Fibroblast of skin of scalp (primary cell): Measurements from ENCODE around the gene FKRP.
"Not testable (repeated sequence)": the region's sequence is repeated elsewhere in the genome, so short reads cannot be mapped to it uniquely, and the experiment has no call there.

Source experiments
- DNase-seq: peaks from one replicate; pipeline ENCODE4 v3.0.0-alpha.2; 2013

Gene FKRP

DNA sequence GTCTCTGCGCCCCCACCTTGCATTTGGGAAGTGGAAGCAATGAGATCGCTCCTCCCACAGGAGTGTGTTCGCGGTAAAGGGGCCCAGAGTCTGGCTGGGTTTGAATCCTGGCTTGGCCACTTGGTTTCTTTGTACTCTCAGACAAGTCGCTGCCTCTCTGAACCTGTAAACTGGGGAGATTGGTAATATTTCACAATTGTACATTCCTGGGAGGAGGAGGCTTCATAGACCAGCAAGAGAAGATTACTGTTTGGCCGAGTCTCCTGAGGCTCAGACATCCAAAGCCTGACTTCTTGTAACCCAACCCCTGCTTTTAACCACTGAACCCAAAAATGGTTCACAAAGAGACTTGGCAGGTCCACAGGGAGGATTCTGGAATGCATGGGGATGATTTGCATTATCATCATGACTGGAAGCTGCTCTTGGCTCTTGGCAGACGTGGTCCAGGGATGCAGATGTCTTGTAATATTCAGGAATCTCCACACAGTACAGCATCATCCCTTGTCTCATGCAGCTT, 14.0 kb downstream of the FKRP start:
- peak; percentile 99 for DNase-seq

DNA sequence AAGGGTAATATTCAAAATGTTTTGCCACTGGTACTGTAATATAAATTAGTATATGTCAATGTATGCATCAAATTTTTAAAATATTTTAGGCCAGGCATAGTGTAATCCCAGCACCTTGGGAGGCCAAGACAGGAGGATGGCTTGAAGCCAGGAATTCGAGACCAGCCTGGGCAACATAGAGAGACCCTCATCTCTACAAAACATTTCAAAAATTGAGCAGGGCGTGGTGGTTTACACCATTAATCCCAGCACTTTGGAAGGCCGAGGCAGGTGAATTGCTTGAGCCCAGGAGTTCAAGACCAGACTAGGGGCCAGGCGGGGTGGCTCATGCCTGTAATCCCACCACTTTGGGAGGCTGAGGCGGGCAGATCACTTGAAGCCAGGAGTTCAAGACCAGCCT, 14.5 kb downstream of the FKRP start:
- DNase-seq = no peak

DNA sequence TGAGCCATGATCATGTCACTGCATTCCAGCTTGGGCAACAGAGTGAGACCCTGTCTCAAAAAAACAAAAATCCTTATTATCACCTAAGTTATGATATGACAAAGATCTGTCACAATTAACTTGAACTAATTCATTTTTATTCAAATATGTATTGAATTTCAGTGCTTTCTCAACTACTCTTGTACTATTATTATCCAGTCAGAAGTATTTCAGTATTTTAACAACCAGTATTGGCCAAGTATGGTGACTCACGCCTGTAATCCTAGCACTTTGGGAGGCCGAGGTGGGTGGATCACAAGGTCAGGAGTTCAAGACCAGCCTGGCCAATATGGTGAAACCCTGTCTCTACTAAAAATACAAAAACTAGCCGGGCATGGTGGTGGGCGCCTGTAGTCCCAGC, 15.0 kb downstream of the FKRP start:
- DNase-seq = not testable (repeated sequence)

DNA sequence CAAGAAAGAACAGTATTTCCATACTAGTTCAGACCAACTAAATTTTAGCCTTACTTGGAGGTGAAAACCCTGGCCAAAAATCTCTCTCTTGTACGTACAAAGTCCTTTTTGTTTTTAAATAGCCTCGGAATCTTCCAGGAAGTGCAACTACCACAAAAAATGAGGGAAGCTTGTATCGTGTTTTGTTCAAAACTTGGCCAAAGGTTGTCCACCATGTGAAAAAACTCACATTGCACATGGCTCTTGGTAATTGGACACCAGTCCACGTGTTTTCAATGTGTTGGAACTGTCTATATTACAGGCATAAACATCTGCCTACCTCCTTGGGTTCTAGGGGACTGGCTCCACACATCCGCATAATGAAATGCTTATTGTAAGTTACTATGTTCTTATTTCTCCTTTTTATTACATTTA, 15.6 kb downstream of the FKRP start:
- peak; percentile 55 for DNase-seq

DNA sequence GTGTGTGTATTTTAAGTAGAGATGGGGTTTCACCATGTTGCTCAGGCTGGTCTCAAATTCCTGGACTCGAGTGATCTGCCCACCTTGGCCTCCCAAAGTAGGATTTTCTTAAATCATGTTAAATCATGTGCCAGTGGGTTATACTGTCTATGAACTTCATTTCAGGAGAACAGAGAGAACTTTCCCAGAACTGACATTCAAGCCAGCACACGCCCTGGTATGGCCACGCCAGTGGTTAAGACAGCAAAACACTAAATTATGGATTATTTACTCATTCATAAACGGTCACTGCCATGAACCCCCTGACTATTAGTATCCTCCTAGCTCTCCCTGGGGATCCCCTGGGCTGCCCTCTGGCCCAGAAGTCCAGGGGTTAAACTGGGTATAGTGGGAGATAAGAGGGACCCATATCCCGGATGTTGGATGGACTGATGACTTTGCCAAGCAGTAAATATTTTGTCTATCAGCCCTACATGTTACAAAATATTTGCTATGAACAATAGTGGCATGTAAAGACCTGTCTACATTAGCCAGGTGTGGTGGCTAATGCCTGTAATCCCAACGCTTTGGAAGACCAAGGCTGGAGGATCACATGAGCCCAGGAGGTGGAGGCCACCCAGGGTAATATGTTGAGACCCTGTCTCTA, 16.5 kb downstream of the FKRP start:
- no peak for DNase-seq

DNA sequence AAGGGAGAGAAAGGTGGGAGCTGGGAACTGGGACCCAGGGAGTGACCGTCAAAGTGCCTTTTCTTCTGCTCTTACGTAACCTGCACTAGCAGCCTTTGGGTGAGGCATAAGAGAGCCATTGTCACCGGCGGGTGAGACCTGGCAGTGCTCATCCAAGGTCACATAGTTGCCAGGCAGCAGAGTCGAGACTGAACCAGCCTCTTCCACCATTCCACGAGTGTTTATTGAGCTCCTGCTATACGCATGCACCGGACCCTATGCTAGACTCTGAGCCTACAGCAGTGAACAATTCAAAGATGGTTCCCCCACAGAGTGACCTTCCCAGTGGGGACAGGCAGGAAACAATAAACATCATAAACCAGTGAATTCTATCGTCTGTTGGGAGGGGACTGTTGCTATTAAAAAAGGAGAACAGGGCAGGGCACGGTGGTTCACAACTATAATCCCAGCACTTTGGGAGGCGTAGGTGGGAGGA, 19.0 kb downstream of the FKRP start:
- DNase-seq = no peak

DNA sequence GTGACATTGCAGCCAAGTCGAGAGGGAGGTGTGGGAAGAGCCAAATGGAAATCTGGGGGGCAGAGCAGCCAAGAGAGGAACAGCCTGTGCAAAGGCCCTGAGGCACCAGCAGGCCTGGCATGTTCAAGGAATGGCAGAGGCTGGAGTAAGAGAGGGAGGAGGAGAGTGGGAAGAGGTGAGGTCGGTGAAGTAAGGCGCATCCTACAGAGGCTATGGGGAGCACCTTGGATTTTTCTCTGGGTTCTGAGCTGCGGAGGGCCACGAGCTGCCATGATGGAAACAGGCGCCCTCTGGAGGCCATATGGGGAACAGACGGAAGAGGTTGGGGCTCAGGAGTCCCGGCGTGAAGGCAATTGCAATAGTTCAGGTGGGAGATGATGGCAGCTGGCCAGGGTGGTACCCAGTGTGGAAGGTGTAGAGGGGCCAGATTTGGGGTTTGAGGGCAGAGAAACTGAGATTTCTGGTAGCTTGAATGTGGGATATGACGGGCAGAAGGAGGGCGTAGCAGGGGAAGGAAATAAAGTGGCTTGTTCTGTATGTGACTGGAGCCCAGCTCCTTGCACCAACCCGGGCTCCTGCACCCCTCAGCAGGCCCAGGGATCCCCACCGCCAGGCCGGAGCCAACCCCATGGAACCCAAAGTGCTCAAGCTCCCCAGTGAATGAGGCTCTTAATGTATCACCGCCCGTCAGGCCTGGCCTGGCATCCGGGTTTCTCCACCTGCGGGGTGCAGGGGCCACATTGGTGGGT, 20.9 kb downstream of the FKRP start:
- peak; percentile 50 for DNase-seq

DNA sequence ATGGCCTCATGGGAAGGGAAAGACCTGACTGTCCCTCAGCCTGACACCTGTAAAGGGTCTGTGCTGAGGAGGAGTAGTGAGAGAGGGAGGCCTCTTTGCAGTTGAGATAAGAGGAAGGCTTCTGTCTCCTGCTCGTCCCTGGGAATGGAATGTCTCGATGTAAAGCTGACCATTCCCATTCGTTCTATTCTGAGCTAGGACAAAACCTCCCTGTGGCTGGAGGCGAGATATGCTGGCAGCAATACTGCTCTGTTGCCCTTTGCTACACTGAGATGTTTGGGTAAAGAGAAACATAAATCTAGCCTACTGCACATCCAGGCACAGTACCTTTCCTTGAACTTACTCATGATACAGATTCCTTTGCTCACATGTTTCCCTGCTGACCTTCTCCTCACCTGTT, 22.9 kb downstream of the FKRP start:
- not testable (repeated sequence) for DNase-seq

DNA sequence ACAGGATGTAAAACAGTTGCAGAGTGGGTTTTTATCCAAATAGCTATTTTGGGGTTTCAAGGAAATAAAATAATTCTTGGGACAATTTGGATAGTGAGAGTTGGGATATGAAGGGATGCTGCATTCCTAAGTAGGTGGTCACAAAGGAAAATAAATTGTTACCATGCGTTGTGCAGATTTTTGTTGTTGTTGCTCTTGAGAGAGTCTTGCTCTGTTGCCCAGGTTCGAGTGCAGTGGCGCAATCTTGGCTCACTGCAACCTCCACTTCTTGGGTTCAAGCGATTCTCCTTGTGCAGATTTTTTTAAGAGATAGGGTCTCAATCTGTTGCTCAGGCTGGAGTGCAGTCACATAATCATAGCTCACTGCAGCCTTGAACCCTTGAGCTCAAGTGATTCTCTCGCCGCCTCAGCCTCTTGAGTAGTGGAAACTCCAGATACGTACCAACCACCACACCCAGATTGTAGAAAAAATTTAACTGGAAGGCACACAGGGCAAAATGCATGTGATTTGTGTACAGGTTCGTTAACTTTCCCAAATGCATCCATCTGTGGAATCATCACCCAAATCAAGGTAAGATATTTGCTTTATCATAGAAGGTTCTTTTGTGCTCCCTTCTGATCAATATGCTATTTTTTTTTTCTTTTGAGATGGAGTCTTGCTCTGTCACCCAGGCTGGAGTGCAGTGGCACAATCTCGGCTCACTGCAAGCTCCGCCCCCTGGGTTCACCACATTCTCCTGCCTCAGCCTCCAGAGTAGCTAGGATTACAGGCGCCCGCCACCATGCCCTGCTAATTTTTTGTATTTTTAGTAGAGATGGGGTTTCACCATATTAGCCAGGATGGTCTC, 26.5 kb downstream of the FKRP start:
- DNase-seq = peak; percentile 44

DNA sequence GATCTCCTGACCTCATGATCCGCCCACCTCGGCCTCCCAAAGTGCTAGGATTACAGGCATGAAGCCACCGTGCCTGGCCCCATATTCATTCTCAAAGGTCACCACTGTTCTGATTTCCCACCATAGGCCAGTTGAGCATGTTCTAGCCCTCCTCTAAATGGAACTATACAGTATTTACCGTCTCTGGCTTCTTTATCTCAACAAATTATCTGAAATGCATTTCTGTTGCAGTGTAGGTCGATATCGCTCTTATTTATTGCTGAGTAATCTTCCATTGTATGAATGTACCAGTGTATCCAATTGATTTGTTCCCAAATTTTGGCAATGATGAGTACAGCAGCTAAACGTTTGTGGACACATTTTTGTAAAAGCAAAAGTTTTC, 27.2 kb downstream of the FKRP start:
- no peak for DNase-seq

DNA sequence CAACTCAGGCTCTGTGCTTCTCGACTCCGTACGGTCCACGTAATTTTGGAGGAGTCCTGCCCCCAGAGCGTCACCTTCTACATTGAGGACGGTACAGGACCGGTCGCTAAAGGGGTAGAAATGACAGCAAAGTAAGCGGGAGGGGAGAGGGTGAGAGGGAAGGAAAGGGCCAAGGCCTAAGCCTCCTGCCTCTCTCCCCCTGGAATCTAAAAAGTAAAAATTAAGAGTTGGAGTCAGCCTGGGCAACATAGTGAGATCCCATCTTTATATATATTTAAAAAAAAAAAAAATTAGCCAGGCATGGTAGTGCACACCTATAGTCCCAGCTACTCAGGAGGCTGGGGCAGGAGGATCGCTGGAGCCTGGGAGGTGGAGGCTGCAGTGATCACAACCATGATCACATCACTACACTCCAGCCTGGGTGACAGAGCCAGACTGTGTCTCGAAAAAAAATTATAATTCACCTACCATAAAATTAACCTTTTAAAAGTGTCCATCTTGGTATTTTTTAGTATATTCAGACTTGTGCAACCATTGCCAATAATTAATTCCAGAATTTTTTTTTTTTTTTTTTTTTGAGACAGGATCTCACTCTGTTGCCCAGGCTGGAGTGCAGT, 29.9 kb downstream of the FKRP start:
- no peak for DNase-seq

DNA sequence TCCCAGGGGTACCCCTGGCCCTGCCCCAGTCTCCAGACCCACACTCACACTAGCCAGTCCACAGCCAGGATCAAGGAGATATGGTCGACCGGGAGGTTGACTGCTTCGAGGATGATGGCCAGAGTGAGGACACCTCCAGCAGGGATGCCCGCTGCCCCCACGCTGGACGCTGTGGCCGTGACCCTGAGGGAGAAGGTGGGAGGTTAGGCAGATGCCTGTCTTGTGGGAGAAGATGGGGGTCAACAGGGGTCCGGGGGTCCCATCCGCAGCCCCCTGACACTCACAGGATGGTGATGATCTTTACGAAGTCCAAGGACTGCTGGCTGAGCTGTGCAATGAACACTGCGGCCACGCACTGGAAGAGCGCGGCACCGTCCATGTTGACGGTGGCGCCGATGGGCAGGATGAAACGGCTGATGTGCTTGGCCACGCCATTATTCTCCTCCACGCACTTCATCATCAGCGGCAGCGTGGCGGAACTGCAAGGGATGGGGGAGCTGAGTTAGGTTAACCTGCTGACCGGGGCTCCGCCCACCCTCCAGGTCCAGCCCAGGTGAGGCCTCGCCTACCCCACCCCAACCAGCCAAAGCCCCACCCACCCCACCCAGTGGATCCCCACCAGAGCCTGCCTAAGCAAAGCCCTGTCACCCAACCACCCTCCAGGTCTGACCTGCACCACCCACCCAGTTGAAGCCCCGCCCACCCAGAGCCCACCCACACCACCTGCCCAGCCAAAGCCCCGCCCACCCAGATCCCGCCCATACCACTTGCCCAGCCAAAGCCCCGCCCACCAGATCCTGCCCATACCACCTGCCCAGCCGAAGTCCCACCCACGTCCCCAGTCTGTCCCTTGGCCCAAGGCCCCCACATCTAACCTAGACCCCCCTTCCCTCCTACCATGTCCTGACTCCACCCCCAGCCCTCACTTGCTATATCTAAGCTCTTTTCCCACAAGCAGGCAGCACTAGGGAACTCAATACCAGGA, 31.4 kb downstream of the FKRP start:
- DNase-seq = no peak

DNA sequence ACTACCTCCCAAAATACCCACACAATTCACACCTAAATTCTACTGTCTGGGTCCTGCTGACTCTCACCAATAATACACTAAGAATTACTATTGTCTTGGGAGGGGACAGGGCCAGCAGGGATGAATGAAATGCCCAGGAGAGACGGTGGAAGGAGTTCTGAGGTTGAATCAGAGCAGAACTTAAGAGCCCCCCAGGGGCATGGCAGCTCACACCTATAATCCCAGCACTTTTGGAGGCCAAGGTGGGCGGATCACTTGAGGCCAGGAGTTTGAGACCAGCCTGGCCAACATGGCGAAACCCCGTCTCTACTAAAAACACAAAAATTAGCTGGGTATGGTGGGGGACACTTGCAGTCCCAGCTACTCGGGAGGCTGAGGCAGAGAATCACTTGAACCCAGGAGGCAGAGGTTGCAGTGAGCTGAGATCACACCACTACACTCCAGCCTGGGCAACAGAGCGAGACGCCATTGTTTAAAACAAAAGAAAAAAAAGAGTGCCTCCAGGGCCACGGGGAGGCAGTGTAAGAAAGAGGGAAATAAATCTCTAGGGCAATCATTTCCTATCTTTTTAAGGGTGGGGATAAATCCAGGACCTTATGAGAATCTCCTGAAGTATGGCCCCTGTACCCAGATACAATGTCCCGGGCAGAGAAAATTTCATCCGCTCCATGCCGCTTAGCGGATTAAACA, 32.2 kb downstream of the FKRP start:
- DNase-seq = not testable (repeated sequence)

DNA sequence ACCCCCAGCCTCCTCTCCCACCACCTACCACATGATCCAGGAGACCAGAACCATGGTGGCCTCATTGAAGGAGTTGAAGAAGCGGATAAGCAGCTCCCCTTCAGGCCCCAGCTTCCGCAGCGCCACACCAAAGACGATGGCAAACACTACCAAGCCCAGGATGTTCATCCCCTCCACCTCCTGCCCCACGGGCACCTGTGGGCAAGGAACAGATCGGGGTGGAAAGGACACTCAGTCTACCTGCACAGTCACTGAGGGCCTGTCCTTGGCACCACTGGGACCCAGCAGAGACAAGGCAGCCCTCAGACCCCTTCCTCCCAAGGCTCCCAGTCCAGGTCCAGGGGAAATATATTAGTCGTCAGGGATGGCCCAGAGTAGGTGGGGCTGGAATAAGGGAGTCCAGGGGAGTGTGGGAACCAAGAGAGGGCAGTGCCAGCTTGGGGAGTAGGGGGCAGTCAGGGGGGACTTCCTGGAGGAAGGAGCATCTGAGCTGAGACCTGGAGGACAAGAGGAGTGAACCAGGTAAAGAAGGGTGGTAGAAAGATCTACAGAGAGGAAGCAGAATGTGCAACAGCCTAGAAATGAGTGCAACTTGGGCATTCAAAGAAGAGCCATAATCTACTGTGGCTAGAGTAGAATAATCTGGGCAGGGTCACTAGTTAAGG, 36.6 kb downstream of the FKRP start:
- DNase-seq = no peak

DNA sequence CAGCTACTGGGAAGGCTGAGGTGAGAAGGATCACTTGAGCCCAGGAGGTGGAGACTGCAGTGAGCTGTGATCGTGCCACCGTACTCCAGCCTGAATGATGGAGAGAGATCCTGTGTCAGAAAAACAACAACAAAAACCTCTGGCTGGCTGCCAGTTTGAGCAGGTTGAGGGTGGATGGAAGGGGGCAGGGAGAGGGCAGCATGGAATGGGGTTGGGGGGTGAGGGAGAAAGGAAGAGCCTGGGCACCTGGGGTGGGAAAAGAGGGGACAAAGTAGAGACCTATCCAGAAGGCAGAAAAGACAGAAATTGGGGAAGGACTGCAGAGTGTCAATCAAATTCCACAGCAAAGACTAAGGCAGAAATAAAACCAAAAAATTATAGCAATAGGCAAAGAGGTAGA, 37.8 kb downstream of the FKRP start:
- DNase-seq = no peak

DNA sequence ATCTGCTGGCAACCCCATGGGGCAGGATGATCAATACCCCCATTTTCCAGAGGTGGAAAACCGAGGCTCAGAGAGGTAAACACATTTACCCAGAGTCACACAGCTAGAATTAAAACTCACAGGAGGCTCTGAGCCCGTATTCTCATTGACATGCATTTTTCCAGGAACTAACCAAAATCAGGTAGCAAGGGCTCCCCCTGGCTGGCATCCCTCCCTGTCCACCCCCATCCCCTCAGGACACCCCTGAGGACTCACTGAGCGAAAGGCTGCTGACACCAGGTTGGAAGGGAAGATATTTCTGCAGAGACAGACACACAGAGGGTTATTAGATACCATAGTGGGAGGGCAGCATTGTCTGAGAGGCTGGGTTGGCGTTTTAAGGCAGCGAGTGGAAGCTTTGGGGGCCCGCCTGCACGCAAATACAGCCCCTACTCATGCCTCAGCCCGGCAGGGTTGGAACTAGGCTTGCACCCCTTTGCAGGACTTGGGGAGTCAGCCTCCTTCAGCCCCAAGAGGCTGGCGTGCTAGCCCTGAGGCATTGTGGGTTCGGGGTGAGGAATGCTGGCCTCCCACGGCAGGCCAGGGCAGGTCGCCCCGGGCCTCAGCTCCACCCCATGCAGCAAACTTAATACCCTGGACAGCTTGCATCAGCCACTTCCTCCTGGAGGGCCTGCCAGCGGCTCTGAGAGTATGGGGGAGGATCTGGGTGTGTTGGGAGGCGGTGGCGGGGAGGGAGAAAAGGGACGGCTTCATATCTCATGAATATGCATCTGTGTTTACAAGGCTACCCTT, 38.6 kb downstream of the FKRP start:
- DNase-seq = peak; percentile 98

DNA sequence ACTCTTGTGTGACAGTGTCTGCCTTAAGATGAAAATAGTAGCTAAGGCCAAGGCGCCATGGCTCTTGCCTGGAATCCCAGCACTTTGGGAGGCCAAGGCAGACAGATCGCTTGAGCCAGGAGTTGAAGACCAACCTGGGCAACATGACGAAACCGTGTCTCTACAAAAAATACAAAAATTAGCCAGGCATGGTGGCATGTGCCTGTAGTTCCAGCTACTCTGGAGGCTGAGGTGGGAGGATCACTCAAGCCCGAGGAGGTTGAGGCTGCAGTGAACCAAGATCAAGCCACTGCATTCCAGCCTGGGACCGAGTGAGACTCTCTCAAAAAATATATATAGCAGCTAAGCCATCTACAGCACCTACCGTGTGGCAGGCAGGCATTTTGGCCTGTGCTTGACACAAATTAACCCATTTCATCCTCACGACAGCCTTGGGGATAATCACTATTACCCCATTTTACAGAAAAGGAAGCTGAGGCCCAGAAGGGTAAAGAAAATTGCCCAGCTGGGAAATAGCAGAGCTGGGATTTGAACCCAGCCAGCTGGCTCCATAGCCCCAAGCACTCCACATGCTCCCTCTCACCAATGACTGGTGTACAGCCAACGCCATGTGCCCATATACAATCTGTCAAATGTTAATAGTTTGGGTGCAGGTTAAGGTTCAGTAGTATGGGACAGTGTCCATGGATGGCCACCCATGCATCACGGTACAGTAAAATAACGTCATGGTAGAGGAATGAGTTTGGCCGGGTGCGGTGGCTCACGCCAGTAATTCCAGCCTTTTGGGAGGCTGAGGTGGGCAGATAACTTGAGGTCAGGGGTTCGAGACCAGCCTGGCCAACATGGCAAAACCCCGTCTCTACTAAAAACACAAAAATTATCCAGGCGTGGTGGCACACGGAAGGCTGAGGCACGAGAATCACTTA, 39.5 kb downstream of the FKRP start:
- no peak for DNase-seq

DNA sequence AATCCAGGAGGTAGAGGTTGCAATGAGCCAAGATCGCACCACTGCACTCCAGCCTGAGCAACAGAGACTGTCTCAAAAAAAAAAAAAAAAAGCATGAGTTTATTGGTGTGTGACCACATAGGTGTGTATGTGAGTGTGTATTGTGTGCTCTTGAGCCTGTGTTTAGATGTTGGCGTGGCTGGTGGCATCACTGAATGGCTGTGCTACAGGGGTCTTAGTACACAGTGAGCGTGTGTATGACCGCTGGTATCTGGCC, 40.1 kb downstream of the FKRP start:
- DNase-seq = no peak
